Activated CD4-positive, alpha-beta T cell treated with anti-CD3 and anti-CD28 coated beads for 4 hours (primary cell): ENCODE results near the gene NRXN3.
A peak's percentile ranks its signal among the peaks of the same experiment; 100 is the strongest.

Experiments used
- DNase-seq, 2 donors: peaks; one replicate each; pipeline ENCODE4 v3.0.0-alpha.2; 2020

The NRXN3 gene

GRCh38 chr14:78849952-78850351 is 679.8 kb downstream of the NRXN3 start:
- no peak for DNase-seq

- DNase-seq = no peak
These were observed 681.0 kb downstream of the NRXN3 start for GRCh38 chr14:78851189-78851588.

- no peak for DNase-seq
These were observed 681.9 kb downstream of the NRXN3 start for GRCh38 chr14:78852040-78852439.

GRCh38 chr14:78857974-78858373 is 687.8 kb downstream of the NRXN3 start:
- DNase-seq = no peak

GRCh38 chr14:78863143-78863542 is 693.0 kb downstream of the NRXN3 start:
- DNase-seq = no peak

GRCh38 chr14:78872837-78873236 is 702.7 kb downstream of the NRXN3 start:
- no peak for DNase-seq

GRCh38 chr14:78873581-78873980 is 703.4 kb downstream of the NRXN3 start:
- DNase-seq = no peak

- DNase-seq = no peak
These were observed 704.9 kb downstream of the NRXN3 start for GRCh38 chr14:78875049-78875448.

- no peak for DNase-seq
These were observed 715.7 kb downstream of the NRXN3 start for GRCh38 chr14:78885884-78886283.

- DNase-seq = no peak
These were observed 727.3 kb downstream of the NRXN3 start for GRCh38 chr14:78897443-78897842.

GRCh38 chr14:78902010-78902623 is 731.9 kb downstream of the NRXN3 start:
- DNase-seq = no peak

- DNase-seq = no peak
These were observed 733.9 kb downstream of the NRXN3 start for GRCh38 chr14:78904094-78904493.

GRCh38 chr14:78917462-78917861 is 747.3 kb downstream of the NRXN3 start:
- DNase-seq = no peak

GRCh38 chr14:78921856-78922255 is 751.7 kb downstream of the NRXN3 start:
- DNase-seq = no peak

- no peak for DNase-seq
These were observed 757.1 kb downstream of the NRXN3 start for GRCh38 chr14:78927261-78927660.

- DNase-seq = no peak
These were observed 763.0 kb downstream of the NRXN3 start for GRCh38 chr14:78933166-78933565.

GRCh38 chr14:78933948-78934524 is 763.9 kb downstream of the NRXN3 start:
- DNase-seq = no peak

- no peak for DNase-seq
These were observed 776.8 kb downstream of the NRXN3 start for GRCh38 chr14:78946949-78947348.

- no peak for DNase-seq
These were observed 777.5 kb downstream of the NRXN3 start for GRCh38 chr14:78947681-78948080.

GRCh38 chr14:78950649-78951048 is 780.5 kb downstream of the NRXN3 start:
- no peak for DNase-seq

GRCh38 chr14:78951602-78952001 is 781.4 kb downstream of the NRXN3 start:
- no peak for DNase-seq

- DNase-seq = peak; percentile 22 to 35
These were observed 789.6 kb downstream of the NRXN3 start for GRCh38 chr14:78959674-78960264.

GRCh38 chr14:78967111-78967809 is 797.1 kb downstream of the NRXN3 start:
- DNase-seq = no peak

- no peak for DNase-seq
These were observed 798.1 kb downstream of the NRXN3 start for GRCh38 chr14:78968265-78968664.
